AG04449 (cell line): ENCODE data around the gene SMIM15.

Experiments used
- CTCF ChIA-PET: fragments of 350-600 bp; formaldehyde crosslinking; extraction: SDS; loops from one replicate; lab custom pipeline; 2021; ENCODE audit warnings: antibody characterized with exemption; lab: Yijun Ruan, JAX
- POLR2A ChIA-PET: fragments of 400-600, 350-600 bp; formaldehyde crosslinking; extraction: SDS; loops from one replicate; lab custom pipeline; 2020; ENCODE audit warnings: antibody characterized with exemption, inconsistent platforms; lab: Yijun Ruan, JAX
- DNase-seq: peaks from one replicate; pipeline ENCODE4 v3.0.0-alpha.2; 2010; ENCODE audit warnings: low read depth, low spot score
- H3K4me3 ChIP-seq: 2 replicates; pipeline ENCODE4 v1.5.1; 2011; ENCODE audit warnings: low read depth, mild to moderate bottlenecking, control low read depth, low read length
- TF ChIP-seq, protein P1 (sequence below): IDR thresholded peaks from one replicate; pipeline ENCODE4 v1.5.1; 2011; ENCODE audit warnings: mild to moderate bottlenecking, moderate library complexity, low read length, control low read depth, inconsistent platforms; ENCODE audit not compliant: insufficient read depth; ENCODE audit errors: missing control alignments

Gene SMIM15

DNA sequence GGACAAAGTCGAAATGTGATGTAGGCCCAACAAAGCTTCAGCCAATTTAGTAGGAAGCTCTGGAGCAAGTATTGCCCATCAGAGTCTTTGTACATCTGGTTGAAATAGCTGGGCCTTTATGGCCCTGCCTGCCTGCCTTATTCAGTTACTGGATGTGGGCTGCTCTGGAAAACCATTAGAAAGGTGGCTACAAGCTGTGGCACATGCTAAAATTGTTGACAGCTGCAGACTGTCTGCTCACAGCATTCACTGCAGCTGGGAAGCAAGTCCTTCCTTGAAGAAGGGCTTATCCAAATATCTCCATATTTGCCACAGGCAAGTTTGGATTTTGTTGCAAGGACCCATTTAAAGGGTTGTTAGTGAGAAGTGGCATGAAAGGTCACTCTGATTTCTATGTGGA, 24.4 kb downstream of the SMIM15 start:
- no peak for DNase-seq
- ChIA-PET CTCF (interaction anchor here (0.8 to 1.8 kb wide), 3 partner anchors 16 to 176 kb away, joined by 3 to 4 read pairs (median 4); no protein-coding TSS in a partner anchor), POLR2A (no interaction called here)
- TF ChIP-seq, protein P1, sequence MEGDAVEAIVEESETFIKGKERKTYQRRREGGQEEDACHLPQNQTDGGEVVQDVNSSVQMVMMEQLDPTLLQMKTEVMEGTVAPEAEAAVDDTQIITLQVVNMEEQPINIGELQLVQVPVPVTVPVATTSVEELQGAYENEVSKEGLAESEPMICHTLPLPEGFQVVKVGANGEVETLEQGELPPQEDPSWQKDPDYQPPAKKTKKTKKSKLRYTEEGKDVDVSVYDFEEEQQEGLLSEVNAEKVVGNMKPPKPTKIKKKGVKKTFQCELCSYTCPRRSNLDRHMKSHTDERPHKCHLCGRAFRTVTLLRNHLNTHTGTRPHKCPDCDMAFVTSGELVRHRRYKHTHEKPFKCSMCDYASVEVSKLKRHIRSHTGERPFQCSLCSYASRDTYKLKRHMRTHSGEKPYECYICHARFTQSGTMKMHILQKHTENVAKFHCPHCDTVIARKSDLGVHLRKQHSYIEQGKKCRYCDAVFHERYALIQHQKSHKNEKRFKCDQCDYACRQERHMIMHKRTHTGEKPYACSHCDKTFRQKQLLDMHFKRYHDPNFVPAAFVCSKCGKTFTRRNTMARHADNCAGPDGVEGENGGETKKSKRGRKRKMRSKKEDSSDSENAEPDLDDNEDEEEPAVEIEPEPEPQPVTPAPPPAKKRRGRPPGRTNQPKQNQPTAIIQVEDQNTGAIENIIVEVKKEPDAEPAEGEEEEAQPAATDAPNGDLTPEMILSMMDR, result no peak
- no peak overlapping the region for H3K4me3 ChIP-seq

DNA sequence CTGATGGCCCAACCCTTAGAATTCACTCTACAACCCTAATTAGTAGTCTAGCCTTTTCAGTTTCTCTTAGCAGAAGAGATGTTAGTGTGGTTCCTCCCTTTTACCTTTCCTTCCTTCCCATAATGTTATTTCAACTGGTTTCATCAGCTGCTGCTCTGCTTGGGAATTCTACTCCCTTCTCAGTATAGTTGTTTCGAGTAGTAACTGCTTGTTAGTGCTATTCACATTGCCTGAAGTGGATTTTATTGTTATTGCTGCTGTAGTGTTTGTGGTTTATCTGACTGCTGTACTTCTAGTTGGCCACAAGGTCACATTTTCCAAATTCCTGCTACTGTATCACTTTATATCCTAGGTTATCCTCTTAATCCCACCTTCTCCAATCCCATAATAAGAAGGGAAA, 29.7 kb downstream of the SMIM15 start:
- H3K4me3 ChIP-seq, result no peak overlapping the region
- TF ChIP-seq, protein P1, result no peak
- DNase-seq, result peak; percentile 31
- ChIA-PET CTCF (interaction anchor here (1.3 to 2.1 kb wide), 3 partner anchors 11 to 526 kb away, joined by 3 to 6 read pairs (median 4); no protein-coding TSS in a partner anchor), POLR2A (no interaction called here)

DNA sequence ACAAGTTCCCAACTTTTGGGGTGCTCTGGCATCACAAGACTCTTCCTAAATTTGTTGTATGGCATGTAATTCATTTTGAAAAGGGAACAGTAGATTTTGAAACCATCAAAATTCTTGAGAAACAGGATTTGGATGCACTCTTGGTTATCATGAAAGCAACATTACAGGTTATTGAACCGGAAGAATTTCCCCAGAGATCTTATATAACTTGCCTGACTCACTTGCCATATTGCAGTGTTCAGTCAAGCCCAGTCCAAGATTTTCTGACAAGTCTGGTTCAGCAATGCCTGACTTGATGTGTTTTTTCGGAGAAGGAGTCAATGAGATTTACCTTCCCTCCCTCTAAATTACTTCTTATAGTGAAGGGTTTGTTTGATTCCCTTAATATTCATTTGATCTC, 32.0 kb downstream of the SMIM15 start:
- no peak overlapping the region for H3K4me3 ChIP-seq
- TF ChIP-seq, protein P1, result no peak
- ChIA-PET POLR2A (no interaction called here), CTCF (no interaction called here)
- no peak for DNase-seq

DNA sequence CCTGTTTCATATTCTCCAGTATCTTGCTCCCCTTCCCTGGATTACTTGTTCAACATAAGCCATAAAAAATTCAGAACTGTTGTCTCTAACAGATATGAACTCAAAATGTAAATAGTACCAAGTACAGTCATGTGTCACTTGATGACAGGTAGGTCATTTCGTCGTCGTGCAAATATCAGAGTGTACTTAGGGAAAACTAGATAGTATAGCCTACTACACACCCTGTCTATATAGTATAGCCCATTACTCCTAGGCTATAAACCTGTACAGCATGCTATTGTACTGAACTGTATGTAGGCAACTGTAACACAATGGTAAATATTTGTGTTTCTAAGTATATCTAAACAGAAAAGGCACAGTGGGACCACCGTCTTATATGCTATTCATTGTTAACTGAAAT, 39.1 kb downstream of the SMIM15 start:
- ChIA-PET CTCF (interaction anchor here (1.5 kb wide), 1 partner anchor 15 kb away, joined by 3 read pairs; no protein-coding TSS in a partner anchor), POLR2A (no interaction called here)
- TF ChIP-seq, protein P1, result no peak
- no peak for DNase-seq
- H3K4me3 ChIP-seq, result no peak overlapping the region

DNA sequence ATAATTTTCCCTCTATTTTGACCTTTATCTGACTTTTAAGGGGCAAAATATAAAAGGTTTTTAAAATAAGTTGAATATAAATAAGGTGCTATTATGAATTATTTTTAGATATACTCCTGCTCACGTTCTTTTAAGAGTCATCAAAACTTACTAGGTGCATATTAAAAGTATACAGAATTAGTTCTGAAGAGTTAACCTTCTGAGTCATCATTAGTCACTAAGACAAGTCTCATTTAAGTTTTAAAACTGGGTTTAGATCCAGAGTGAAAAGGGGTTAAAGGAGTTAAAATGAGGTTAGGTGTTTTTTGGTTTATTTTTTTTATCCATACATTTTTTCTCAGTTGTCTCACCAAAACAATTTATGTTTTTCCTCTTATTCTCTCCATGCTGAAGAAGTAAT, 41.7 kb downstream of the SMIM15 start:
- TF ChIP-seq, protein P1, result no peak
- no peak overlapping the region for H3K4me3 ChIP-seq
- no peak for DNase-seq
- CTCF ChIA-PET, result no interaction called here
- POLR2A ChIA-PET, result no interaction called here

DNA sequence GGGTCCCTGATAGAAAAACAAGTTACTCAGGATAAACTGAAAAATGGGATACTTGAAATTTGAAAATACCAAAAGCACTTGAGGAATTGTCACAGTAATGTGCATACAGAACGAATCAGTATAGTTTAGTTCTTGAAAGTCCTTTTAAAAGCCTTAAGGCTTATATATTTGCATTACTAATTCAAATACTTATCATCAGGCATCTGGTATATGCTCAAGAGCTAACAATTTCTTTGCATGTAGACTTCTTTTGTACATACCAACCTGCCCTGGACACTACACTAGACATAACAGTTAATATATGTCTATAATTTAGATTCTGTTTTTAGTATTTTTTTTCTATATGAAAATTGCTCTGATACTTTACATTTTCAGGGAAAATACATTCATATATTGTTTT, 43.2 kb downstream of the SMIM15 start:
- ChIA-PET POLR2A (no interaction called here), CTCF (no interaction called here)
- TF ChIP-seq, protein P1, result no peak
- no peak for DNase-seq
- H3K4me3 ChIP-seq, result no peak overlapping the region
